HG03196 (cell line): ENCODE measurements around the gene FAM120A.

Experiments used
- ATAC-seq: cut with Tn5 transposase; IDR thresholded peaks from one replicate; pipeline ENCODE4 v1.9.1; 2021; ENCODE audit not compliant: unreplicated experiment

FAM120A gene

DNA sequence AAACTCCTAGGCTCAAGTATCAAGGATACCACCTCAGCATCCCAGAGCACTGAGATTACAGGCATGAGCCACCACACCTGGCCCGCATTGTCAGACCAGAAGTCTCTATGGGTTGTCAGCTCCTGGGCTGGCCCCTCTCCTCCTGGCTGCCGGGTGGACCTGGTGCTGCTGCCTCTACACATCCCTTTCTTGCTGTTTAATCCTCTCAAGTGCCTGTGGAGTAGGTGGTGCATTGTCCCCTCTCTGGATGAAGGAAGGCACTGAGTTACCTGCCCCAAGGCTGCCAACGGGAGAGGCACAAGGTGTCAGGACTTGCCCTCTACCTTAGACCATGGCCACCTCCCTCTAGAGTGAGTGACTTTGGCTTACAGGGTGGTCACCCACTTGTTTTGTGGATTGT lies 162.3 kb downstream of the FAM120A start:
- no peak for ATAC-seq

DNA sequence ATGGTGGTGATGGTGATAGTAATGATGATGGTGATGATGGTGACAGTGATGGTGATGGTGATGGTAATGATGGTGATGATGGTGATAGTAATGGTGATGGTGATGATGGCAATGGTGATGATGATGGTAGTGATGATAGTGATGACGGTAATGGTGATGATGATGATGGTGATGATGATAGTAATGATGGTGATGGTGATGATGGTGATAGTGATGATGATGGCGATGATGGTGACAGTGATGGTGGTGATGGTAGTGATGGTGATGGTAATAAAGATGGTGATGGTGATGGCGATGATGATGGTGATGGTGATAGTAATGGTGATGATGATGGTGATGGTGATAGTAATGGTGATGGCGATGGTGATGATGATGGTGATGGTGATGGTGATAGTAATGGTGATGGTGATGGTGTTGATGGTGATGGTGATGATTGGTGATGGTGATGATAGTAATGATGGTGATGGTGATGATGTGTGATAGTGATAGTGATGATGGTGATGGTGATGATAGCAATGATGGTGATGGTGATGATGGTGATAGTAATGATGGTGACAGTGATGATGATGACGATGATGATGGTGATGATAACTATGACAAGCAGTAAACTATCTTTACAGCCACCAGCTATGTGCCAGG lies 163.5 kb downstream of the FAM120A start:
- no peak for ATAC-seq
